Lower lobe of right lung (tissue), 2 donors: ENCODE results near the gene BEAN1. TPM values are rescaled to one million over a fixed set of nuclear protein-coding genes. Genes with fewer than 3 reads are reported as not detected.
A peak's percentile ranks its signal among the peaks of the same experiment; 100 is the strongest.

Experiments used
- ATAC-seq, 2 donors: fragments of 200-7000 bp; cut with Tn5 transposase; one replicate each; pipeline ENCODE4 v1.9.1; 2020 to 2022; ENCODE audit warnings: mild to moderate bottlenecking in 2 of 2, moderate library complexity in 2 of 2
- DNase-seq: peaks from one replicate; pipeline ENCODE4 v3.0.0-alpha.2; 2020
- H3K27ac ChIP-seq: fragments of 200-600 bp; one replicate; pipeline ENCODE4 v1.8.0; 2022
- H3K27me3 ChIP-seq: fragments of 200-600 bp; one replicate; pipeline ENCODE4 v1.8.0; 2022; ENCODE audit warnings: low read depth
- H3K36me3 ChIP-seq: fragments of 200-600 bp; one replicate; pipeline ENCODE4 v1.8.0; 2022; ENCODE audit warnings: mild to moderate bottlenecking
- H3K4me1 ChIP-seq: fragments of 200-600 bp; one replicate; pipeline ENCODE4 v1.8.0; 2022
- H3K4me3 ChIP-seq: fragments of 200-600 bp; one replicate; pipeline ENCODE4 v1.8.0; 2022; ENCODE audit warnings: mild to moderate bottlenecking
- H3K9me3 ChIP-seq: fragments of 200-600 bp; one replicate; pipeline ENCODE4 v1.8.0; 2022
- intact Hi-C: fragments of 100-400 bp; cut with DNase I; formaldehyde crosslinking; loops from one replicate; pipeline ENCODE4 v1.11.0; 2022
- total RNA-seq: library from RNA; stranded (reverse); fragmentation: NEBNext Ultra II Directional; extraction: Animal tissue kit (Norgen Biotek cat#: 25700); gene quantifications from one replicate; pipeline ENCODE4 v1.2.1, GENCODE V29; 2021
- TF ChIP-seq, protein P1 (sequence below): fragments of 200-600 bp; IDR thresholded peaks from one replicate; pipeline ENCODE4 v1.8.0; 2022; ENCODE audit warnings: antibody characterized with exemption, mild to moderate bottlenecking
- donor health status: DM: no; HTN: yes; CAD: no; lungs with severe emphysema.

BEAN1 gene
- total RNA-seq, 1 donor from 2014 or later, result 0.15 TPM

GRCh38 chr16:66521252-66521713 lies 94.2 kb downstream of the BEAN1 start:
- H3K9me3 ChIP-seq, result no peaks in the 10 kb centered on the region
- TF ChIP-seq, protein P1, sequence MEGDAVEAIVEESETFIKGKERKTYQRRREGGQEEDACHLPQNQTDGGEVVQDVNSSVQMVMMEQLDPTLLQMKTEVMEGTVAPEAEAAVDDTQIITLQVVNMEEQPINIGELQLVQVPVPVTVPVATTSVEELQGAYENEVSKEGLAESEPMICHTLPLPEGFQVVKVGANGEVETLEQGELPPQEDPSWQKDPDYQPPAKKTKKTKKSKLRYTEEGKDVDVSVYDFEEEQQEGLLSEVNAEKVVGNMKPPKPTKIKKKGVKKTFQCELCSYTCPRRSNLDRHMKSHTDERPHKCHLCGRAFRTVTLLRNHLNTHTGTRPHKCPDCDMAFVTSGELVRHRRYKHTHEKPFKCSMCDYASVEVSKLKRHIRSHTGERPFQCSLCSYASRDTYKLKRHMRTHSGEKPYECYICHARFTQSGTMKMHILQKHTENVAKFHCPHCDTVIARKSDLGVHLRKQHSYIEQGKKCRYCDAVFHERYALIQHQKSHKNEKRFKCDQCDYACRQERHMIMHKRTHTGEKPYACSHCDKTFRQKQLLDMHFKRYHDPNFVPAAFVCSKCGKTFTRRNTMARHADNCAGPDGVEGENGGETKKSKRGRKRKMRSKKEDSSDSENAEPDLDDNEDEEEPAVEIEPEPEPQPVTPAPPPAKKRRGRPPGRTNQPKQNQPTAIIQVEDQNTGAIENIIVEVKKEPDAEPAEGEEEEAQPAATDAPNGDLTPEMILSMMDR, result no peak
- ATAC-seq (no peak), DNase-seq (no peak)
- no peak overlapping the region for H3K4me3 ChIP-seq
- H3K4me1 ChIP-seq, result peaks cover 93% of the 10 kb centered on the region
- H3K27me3 ChIP-seq, result no peaks in the 10 kb centered on the region
- H3K27ac ChIP-seq, result peak overlapping the region; percentile 81
- intact Hi-C loops, result no loop called here
- H3K36me3 ChIP-seq, result peaks cover 12% of the 10 kb centered on the region

DNA sequence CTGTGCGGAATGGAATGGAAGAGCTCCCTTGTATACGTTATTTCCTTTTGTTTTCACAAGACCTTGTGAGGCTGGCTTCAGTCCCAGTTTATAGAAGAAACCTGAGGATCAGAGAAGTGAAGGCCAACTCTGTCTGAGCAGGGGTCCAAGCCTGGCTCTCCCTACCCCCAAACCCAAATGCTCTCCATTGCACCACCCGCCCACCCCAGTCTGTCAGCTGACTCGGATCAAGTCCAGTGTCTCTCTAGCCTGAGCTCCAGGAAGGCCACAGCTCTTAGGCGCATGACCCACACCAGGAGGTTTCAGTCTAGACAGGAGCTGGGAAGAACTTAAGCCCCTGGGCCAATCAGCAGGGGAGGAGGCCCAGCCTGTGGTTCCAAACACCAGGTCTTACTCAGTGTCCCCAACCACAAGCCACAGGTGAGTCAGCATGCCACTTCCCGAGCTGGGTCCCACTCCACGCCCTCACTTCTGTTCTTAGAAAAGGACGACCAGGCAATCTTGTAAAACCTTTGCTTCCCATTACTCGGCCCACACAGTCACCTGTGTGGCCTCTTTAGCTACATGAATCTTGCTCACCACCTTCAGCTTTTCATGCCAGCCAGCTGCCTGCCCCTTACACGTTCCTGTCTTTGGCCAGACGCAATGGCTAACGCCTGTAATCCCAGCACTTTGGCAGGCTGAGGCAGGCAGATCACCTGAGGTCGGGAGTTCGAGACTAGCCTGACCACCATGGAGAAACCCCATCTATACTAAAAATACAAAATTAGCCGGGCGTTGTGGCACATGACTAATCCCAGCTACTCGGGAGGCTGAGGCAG lies 95.1 kb downstream of the BEAN1 start:
- TF ChIP-seq, protein P1, result no peak
- Histone ChIP-seq H3K9me3 (no peaks in the 10 kb centered on the region), H3K36me3 (peaks cover 21% of the 10 kb centered on the region), H3K27me3 (no peaks in the 10 kb centered on the region), H3K4me3 (no peak overlapping the region), H3K27ac (peak overlapping the region; percentile 81), H3K4me1 (peaks cover 89% of the 10 kb centered on the region)
- ATAC-seq, result peak; percentile 66 to 68
- intact Hi-C loops, result no loop called here
- peak; percentile 84 for DNase-seq

DNA sequence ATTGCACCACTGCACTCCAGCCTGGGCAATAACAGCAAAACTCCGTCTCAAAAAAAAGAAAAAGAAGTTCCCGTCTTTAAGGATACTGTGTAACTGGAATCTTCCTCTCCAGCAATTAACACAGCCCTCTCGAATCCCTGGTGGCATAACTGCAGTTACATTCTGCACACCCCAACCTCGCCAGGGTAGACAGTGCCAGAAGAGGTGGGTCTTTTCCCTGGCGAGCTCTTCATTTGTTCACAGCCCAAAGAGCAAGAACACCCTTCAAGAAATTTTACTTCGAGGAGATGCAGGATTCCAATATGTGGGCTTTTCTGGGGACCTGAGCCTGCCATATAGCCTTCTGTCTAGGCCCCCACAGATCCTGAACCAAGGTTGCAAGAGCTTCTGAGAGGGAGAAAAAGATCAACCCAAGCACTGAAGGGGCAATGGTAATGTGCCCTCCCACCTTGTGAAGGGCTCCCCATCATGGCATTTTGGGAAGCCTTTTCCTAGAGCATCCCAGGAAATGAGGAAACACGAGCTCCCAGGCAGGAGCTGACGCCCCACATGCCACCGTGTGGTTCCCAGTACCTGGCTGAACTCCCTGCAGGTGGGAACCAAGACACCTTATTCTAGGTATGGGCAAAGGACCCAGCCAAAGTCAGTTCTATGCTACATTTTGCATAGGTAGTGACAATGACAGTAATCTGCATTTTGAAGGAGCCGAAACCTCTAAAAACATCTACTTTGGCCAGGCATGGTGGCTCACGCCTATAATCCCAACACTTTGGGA lies 95.9 kb downstream of the BEAN1 start:
- ATAC-seq, result no peak
- DNase-seq, result no peak
- H3K36me3 ChIP-seq, result peaks cover 30% of the 10 kb centered on the region

DNA sequence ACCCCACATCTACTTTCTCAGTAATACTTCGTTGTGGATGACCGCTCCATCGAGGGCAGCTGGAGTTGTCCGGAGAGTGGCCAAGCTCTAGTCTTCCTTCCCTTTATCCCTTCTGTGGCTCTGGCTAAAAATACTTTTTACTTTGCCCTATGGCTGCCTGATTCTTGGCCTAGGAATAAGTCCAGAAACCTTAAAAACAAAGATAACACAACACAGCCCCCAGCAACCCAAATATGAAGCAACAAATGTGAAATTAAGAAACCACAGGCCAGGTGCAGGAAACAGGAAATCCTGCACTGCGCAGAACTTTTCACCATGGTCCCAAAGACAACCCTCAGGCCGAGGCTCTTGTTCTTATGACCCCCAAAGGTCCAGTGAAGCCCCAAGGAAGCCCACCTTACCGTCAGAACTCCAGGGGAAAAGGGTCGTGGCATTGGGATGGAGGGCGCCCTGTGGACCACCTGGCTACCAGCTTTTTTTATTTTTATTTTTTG lies 96.8 kb downstream of the BEAN1 start:
- DNase-seq, result no peak
- TF ChIP-seq, protein P1, result no peak
- peak overlapping the region; percentile 81 for H3K27ac ChIP-seq
- no peaks in the 10 kb centered on the region for H3K27me3 ChIP-seq
- intact Hi-C loops, result no loop called here
- no peaks in the 10 kb centered on the region for H3K9me3 ChIP-seq
- ATAC-seq, result peak in 1 of 2 donors; percentile 4
- no peak overlapping the region for H3K4me3 ChIP-seq
- H3K36me3 ChIP-seq, result peaks cover 39% of the 10 kb centered on the region
- peaks cover 72% of the 10 kb centered on the region for H3K4me1 ChIP-seq

More for the DNA sequence above, 95.9 kb downstream of the BEAN1 start:
- peaks cover 81% of the 10 kb centered on the region for H3K4me1 ChIP-seq
- intact Hi-C loops, result no loop called here
- no peaks in the 10 kb centered on the region for H3K27me3 ChIP-seq
- H3K9me3 ChIP-seq, result no peaks in the 10 kb centered on the region
- peak overlapping the region; percentile 81 for H3K27ac ChIP-seq
- TF ChIP-seq, protein P1, result no peak
- H3K4me3 ChIP-seq, result no peak overlapping the region

GRCh38 chr16:66524601-66525164 lies 97.6 kb downstream of the BEAN1 start:
- H3K4me3 ChIP-seq, result no peak overlapping the region
- no peaks in the 10 kb centered on the region for H3K27me3 ChIP-seq
- peaks cover 64% of the 10 kb centered on the region for H3K4me1 ChIP-seq
- TF ChIP-seq, protein P1, result no peak
- no peaks in the 10 kb centered on the region for H3K9me3 ChIP-seq
- ATAC-seq (peak; percentile 60 to 79), DNase-seq (peak; percentile 74)
- H3K27ac ChIP-seq, result peak overlapping the region; percentile 81
- intact Hi-C loops, result no loop called here
- H3K36me3 ChIP-seq, result peaks cover 45% of the 10 kb centered on the region
